ENCODE results near the gene RNF32. TPM values are rescaled to one million over a fixed set of nuclear protein-coding genes. Genes with fewer than 3 reads are reported as not detected.

RNF32 gene
- 1 to 10 TPM in 3 of 4 donors, not detected in 1; 1.3 to 3.8 (median 2.1) TPM for total RNA-seq

DNA sequence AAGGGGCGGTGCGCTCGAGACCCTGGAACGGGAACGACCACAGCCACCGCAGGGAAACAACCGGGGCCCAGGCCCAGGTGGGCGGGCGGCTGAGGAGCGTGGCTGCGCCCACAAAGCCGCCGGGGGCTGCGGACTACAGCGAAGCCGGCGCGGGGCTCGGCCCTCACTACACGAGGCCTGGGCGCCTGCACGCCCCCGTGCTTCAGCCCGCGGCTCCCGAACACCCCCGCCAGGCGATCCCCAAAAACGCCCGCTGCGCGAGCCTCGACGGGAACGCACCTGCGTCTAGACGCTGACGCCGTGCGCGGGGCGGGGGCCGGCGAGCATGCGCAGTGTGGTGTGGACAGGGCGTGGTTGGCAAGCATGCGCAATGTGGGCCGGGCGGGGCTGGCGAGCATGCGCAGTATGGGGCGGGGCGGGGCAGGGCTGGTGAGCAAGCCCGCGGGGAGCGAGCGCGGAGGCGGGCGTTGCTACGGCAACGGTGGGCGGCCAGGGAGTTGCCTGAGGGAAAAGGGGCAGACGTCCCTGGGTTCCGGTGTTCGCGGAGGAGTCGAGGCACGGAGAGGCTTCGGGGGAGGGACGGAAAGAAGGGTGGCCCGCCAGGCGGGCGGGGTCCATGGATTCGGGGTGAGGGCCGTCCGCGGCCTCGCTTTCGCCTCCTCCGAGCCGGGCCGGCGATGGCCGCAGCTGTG lies at the start of gene RNF32:
Gene RNF32 (plus strand): TSS at position 518 of the 692 bp plus-strand sequence. CDS start 3,104 bp downstream, outside the sequence.
- Histone ChIP-seq H3K36me3 (no peaks in the 10 kb centered on the region), H3K4me3 (peak within 1 kb of the TSS; percentile 66 to 78 (median 76)), H3K27ac (peak within 1 kb of the TSS; percentile 74 to 89 (median 82)), H3K9me3 (no peaks in the 10 kb centered on the region), H3K4me1 (peaks cover 0 to 9% (median 0%) of the 10 kb centered on the region in 4 donors), H3K27me3 (no peaks in the 10 kb centered on the region)
- DNase-seq = peak; percentile 89 to 99 (median 98)
- TF ChIP-seq CTCF (IDR thresholded peaks at IDR 0.05) (no peak), POLR2A (IDR thresholded peaks at IDR 0.05) (peak; percentile 33 to 63)

- no peak overlapping the region for H3K4me3 ChIP-seq
- DNase-seq = peak in 1 of 3 donors; percentile 33
- no peaks in the 10 kb centered on the region for H3K4me1 ChIP-seq
- H3K27me3 ChIP-seq = no peaks in the 10 kb centered on the region
- H3K36me3 ChIP-seq = no peaks in the 10 kb centered on the region
- H3K9me3 ChIP-seq = peaks cover 0 to 7% (median 0%) of the 10 kb centered on the region in 4 donors
- H3K27ac ChIP-seq = no peak overlapping the region
- TF ChIP-seq POLR2A (IDR thresholded peaks at IDR 0.05) (no peak), CTCF (IDR thresholded peaks at IDR 0.05) (no peak)
These were observed 48.3 kb upstream of the RNF32 start for GRCh38 chr7:156592155-156592884.

DNA sequence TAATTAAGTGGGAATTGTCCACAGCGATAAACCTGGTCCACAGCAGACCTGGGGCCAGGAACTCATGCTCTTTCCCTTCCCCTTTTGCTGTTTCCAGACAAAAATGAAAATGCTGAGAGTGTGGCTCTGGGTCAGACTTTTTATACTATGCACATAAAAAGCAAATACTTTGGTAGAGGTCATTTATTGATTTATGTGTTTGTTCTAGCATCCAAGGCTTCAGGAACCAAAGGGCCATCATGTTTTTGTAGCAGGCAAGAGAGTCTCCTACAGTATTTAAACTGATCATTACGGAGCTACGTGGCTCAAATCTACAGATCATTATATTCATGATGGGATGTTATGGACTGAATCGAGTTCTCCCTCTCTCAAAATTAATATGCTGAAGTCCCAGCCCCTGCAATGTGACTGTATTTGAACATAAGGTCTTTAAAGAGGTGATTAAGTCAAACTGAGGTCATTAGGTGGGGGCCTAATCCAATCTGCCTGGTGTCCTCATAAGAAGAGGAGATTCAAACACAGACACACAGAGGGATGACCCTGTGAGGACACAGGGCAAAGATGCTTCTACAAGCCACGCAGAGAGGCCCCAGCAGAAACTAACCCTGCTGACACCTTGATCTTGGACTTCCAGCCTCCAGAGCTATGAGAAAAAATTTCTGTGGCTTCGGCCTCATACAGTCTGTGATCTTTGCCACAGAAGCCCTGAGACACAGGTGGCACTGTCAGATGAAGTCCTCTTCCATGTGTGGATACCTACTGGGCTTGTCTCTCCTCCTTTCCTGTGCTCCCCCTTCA lies 46.1 kb upstream of the RNF32 start:
- TF ChIP-seq POLR2A (IDR thresholded peaks at IDR 0.05) = no peak
- no peak for TF ChIP-seq CTCF (IDR thresholded peaks at IDR 0.05)
- H3K36me3 ChIP-seq = no peaks in the 10 kb centered on the region
- DNase-seq = no peak
- peaks cover 0 to 7% (median 0%) of the 10 kb centered on the region in 4 donors for H3K9me3 ChIP-seq
- no peaks in the 10 kb centered on the region for H3K27me3 ChIP-seq
- no peaks in the 10 kb centered on the region for H3K4me1 ChIP-seq
- H3K4me3 ChIP-seq = no peak overlapping the region
- H3K27ac ChIP-seq = no peak overlapping the region

GRCh38 chr7:156600496-156600895 lies 40.1 kb upstream of the RNF32 start:
- Histone ChIP-seq H3K9me3 (no peaks in the 10 kb centered on the region), H3K4me3 (no peak overlapping the region), H3K36me3 (no peaks in the 10 kb centered on the region), H3K27ac (no peak overlapping the region), H3K4me1 (peaks cover 0 to 6% (median 0%) of the 10 kb centered on the region in 4 donors), H3K27me3 (no peaks in the 10 kb centered on the region)
- DNase-seq = no peak
- no peak for TF ChIP-seq CTCF (IDR thresholded peaks at IDR 0.05)
- TF ChIP-seq POLR2A (IDR thresholded peaks at IDR 0.05) = no peak

DNA sequence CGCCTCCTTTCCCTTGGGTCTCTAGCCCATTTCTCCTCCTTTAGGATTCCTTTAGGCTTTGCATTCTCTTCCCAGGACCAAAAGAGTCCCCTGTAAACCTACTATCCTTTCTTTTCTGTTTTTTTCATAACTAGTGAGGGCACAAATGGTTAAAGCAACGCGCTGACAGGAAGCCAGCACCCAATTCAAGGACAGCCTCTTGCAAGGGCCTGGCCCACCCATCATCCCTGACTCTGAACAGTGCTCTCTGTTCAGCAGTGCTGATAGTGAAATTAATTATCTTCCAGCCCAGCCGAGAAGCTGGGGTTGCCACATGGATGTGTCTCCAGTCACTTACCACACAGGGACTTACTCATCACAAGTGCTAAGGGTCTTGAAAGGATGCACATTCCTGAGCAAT lies 38.3 kb upstream of the RNF32 start:
- Histone ChIP-seq H3K27me3 (no peaks in the 10 kb centered on the region), H3K4me3 (no peak overlapping the region), H3K27ac (peak overlapping the region in 1 of 4 donors; percentile 12), H3K36me3 (no peaks in the 10 kb centered on the region), H3K9me3 (no peaks in the 10 kb centered on the region), H3K4me1 (peaks cover 0 to 6% (median under 1%) of the 10 kb centered on the region in 4 donors)
- TF ChIP-seq POLR2A (IDR thresholded peaks at IDR 0.05) = no peak
- TF ChIP-seq CTCF (IDR thresholded peaks at IDR 0.05) = no peak
- DNase-seq = no peak

Measured in Peyer's patch (tissue), 4 donors.